HG03442 (cell line): ENCODE data around the gene TXNRD1.

ENCODE experiments used
- ATAC-seq: cut with Tn5 transposase; IDR thresholded peaks from one replicate; pipeline ENCODE4 v1.9.1; 2021; ENCODE audit warnings: mild to moderate bottlenecking, moderate library complexity; ENCODE audit not compliant: unreplicated experiment

The TXNRD1 gene

DNA sequence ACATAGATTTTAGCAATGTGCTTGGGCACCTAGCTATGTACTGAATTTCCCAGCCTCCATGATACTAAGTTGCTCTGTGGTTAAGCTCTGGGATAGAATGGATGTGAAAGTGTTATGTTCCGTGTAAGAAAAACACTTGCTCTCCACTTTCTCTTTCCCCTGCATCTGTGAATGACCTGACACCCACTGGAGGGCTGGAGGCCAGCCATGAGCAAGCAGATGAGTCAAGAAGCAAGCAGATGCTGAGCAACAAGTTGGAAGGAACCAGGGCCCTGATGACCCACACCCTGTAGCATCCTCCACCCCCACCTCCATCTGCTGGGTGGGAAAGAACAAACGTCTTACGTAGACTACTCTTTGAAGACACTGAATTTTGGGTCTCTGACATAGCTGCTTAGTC is 144.6 kb downstream of the TXNRD1 start:
- no peak for ATAC-seq

DNA sequence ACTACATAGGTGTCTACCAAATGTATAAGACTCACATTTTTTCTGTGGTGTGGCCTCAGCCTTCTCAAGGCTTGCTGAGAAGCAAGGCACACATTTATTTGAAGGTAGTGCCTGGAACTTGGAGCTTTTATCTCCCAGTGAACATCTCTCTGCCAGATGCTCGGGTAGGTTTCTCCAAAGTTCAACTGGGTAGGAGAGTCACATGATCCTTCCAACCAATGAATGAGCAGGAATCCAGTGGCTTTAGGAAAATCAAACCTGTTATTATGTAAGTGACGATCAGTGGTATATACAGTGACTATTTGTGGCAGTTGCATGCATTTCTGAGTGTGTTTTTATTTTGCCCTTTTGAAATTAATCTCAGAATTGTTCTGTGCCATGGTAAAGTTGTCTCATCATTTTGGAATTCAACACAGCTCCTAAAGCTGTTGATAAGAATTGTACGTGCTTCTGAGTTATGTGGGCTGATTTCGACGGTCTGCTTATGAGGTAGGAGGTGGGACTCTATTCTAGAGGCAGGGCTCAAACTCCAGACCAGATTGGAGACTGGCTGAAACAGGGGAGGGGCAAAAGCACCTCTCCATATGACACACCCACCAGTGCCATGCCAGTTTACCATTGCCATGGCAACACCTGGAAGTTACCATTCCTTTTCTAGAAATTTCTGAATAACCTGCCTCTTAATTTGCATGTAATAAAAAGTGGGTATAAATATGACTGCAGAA is 145.6 kb downstream of the TXNRD1 start:
- ATAC-seq = no peak

DNA sequence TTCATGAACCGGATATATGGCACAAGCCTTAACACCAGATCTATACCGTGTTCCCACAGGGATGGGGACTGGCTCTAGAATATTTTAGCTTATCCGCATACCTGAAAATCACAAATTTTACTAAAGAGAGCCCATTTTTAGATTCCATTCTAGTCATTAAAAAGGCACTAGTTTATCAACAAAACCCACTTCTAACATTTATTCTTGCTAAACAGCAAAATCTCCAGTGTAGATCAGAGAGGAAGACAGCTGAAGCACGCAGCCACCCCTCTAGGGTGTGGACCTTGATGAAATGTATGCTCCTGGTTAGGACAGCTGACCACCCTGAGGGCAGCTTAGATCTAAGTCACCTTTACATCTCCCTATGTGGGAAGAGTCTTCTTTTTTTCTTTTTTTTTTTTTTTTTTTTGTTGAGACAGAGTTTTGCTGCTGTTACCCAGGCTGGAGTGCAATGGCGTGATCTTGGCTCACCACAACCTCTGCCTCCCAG is 150.4 kb downstream of the TXNRD1 start:
- no peak for ATAC-seq

DNA sequence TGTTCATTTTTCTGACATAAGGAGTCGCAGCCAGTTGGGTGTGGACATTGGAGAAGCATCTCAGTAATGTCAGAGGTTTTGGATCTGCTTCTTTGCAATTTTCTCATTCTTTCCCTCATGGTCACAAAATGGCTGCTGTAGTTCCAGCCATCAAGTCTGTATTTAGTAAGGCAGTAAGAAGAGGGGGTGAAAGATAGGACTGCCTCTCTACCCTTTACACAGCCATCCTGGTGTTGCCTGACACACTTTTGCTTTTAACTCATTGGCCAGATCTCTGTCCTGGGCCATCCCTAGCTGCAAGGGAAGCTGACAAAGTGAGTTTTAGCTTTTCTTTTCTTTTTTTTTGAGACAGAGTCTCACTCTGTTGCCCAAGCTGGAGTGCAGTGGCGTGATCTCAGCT is 154.1 kb downstream of the TXNRD1 start:
- ATAC-seq = no peak

DNA sequence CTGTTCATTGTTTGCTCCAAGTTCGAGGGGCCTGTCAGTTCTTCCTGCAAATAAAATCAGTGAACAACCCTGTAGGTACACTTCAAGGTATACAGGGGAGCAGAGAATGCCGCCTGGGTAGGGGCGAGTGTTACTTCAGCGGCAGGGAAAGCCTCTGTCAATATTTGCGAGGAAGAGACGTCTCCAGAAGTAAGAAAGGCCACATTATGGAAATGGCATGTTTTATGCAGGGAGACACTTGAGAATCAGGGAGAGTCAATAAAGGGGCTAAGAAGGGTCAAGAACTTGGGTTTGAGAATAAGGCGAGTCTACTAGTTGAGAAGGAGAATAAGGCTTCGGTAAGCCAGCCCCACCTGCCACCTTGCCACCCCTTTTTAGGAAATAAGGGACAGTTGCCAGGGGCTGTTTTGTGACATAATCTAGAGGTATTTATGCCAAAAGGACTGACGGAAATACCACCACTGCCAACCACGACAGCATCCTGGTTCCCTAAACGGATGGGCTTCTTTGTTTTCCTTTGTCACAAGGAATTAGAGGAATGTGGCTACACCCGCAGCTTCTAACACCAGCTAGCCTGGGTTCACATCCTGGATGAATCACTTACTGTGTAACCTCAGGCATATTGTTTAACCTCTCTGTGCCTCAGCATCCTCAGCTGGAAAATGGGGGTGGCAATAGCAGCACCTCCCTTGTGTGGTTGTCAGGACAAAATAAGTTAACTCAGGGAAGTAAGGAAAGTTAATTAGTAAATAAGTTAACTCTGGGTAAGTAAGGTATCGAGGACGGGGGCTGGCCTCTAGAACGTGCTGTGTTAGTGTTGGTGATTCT is 155.7 kb downstream of the TXNRD1 start:
- no peak for ATAC-seq

DNA sequence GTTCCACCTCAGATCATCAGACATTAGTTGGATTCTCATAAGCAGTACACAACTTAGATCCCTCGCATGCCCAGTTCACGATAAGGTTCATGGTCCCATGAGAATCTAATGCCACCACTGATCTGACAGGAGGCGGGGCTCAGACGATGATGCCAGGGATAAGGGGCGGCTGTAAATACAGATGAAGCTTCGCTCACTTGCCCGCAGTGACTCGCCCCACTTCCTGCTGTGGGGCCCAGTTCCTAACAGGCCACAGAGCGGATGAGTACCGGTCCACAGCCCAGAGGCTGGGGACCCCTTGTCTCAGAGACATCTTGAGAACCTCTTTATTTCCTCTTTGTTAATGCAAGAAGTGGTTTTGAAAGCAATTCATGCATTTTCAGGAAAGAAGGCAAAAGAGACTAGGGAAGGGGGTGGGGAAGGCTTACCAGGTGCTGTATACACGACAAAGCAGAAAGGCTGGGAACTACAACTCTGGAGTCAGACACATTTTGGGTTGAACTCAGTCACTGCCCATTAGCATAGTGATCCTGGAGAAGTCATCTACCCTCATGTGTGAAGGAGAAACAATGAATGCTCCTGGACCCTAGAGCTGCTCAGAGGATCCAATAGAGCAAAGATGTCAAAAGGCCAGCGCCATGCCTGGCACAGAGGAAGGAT is 156.6 kb downstream of the TXNRD1 start:
- no peak for ATAC-seq

DNA sequence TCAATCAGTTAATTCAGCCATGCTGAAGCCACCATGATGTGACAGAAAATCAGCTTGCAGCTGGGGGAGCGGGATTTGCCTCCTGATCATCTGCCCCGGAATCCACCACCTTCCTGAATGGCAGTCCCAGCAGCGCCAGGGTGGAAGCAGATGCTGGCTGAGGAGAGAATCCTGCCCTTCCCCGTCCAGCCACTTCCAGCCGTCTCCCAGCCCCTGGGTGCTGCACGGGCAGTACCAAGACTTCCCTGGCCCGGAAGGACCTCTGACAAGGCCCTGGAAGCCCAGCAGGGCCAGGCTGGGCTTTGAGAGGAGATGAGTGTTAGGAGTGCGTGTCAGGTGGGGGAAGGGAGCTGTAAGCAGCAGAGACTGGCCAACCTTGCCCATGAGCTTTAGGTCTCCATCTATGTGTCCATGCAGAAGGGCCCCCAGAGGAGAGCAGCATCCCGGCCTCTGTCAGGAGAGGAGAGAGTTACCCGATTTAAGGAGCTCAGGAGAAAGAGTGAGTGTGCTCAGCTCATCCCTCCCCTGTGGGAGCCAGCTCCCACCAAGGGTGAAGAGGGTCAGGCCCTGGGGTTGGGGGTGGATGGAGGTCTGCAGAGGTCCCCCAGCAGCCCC is 157.2 kb downstream of the TXNRD1 start:
- ATAC-seq = no peak

DNA sequence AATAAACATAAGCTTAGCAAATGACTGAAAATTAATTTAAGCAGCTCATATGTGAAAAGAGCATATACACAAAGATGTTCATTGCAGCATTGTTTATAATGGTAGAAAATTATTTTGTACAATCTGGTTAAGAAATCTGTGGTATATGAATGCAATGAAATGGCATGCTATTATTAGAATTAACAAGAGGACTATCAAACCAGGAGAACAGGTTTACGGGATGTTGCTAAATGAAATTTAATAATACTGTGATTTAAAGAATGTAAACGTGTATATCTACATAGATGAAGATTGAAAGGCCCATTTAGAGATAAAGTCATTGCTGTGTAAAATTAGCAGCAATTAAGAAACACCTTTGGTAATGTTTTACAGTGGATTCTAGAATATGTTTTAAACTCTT is 158.5 kb downstream of the TXNRD1 start:
- ATAC-seq = no peak

DNA sequence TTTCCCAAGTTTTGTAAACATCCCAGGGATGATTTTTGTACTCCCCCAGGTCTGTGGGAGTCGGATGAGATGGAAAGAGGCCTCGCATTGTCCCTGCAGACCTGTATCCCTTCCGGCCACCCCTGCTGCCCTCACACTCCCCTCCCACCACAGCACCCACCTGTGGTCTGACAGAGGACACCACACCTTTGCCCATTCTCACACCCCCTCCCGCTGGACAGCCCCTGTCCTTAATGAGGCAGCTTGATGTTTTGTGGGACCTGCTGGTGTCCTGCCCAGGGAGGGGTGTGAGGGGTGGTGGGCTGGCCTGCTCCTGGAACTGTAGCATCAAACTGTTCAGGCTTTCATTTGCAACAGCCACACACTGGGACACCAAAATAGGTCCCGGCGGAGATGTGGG is 159.2 kb downstream of the TXNRD1 start:
- no peak for ATAC-seq

DNA sequence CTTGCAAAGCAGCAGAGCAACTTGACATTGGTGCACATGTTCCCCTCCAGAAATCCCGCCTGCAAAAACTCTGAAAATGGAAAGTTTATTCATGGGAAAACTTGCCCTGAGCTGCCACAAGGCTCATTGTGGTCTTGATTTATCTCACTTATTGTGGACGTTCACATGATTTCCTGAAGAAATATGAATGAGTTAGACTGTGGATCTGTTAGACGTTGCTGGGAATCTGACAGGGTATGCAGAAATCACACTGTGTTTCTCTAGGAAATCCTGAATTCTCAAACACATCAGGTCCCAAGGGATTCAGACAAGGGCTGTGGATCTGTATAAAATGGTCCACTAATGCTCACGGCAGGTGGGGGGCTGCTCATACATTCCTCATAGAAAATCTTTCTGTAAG is 160.2 kb downstream of the TXNRD1 start:
- ATAC-seq = no peak

DNA sequence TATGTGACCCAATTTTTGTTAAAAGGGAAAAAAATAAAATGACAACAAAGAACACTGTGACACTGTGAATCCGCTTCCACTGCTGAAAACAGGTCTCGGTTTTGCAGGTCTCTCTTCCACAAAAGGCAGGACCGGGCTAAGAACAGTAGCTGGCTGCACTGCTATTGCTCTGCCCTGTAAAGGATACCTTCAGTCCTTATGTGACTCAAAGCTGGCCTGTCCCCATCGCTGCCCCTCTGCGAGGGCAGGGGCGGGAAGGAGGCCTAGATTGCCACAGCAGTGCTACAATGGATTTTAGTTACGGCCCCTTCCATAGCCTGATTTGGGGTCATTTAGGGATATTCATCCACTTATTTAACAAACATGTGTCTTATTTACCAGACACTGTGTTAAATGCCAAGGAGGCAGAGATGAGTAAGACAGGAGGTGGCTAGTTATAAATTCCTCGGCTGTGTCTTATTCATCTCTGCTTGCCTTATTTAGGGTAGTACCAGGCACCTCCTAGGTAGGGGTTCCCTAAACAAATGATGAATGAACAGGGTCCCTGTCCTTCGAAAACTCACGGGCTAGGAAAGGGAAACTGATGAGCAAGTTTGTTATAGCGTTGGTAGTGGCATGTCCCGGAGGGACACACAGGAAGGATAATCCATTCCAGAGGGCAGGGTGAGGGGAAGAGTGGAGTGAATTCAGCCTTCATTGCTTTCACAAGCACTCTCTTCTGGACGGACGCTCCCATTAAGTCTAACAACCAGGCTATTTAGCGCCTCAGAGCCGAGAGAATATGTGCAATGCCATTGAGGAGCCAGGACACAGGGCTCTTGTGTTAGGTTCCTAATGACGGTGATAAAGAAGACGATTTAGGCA is 161.3 kb downstream of the TXNRD1 start:
- ATAC-seq = no peak

DNA sequence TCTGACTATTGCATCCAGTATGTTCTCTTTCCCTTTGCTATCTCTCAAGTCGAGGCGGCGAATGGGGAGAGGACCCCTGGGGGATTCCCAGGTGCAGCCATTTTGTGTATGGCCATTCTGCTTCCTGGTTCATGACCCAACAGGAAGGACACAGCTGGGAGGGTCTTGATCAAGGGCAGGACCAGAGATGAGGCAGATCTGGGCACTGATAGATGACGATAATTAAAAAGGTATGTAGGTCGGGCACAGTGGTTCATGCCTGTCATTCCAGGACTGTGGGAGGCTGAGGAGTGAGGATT is 161.9 kb downstream of the TXNRD1 start:
- no peak for ATAC-seq

DNA sequence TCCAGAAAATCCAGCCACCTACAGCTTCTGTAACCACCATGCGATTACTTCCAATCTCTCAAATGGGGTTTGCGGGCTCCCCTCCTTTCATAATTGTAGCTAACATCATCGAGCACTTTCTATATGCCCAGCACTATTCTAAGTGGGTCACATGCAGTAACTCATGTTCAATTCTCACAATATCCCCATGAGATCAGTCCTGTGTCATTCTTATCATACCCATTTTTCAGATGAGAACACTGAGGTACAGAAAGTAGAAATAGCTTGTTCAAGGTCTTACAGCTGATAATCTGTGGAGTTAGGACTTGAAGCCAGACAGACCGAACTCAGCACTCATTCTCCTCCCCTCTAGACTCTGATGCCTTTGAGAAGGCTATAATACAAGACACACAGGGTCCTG is 162.8 kb downstream of the TXNRD1 start:
- no peak for ATAC-seq

DNA sequence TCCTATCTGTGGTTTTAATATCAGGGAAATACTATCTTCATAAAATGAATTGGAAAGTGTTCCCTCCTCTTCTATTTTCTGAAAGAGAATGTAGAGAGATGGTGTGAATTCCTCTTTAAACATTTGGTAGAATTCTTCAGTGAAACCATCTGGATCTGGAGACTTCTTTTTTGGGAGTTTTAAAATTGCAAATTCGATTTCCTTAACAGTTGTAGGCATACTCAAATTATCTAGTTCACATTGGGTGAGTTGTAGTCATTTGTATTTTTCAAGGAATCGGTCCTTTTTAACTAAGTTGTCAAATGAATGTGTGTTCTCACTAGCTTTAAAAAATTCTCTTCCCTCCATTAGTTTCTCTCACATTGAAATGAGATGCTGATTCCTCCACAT is 165.8 kb downstream of the TXNRD1 start:
- no peak for ATAC-seq

DNA sequence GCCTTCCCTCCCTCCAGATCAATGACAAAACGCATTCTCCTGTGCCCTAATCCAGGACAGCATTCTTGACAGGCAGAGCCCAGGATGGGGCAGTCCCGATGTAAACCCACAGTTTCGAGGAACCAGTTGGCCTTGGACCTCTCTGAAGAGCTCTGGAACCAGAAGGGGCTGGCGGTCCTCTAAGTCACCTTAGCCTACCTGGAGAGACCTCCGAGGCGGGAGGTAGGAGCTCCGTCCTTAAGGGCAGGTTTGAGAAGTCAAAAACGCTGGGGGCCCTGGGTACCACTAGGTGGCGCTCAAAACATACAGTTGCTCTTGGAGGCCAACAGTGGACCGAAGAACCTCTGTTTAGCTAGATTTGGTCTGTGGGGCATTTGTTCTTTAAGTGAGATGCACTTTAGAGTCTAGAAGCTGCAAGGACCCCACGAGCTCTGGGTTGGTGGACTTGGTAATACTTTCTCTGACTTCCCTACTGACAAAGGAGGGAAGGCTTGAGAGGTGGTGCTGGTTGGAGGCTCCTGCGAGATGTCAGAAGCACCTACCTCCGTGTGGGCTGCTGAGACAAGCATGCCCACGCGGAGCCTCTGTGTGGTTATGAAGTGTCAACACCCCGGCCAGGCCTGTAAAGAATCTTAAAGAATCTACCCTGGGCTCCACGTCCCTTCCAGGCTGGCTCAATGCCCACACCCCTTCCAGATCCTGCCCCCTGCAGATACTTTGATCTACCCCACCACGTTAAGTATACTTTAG is 166.3 kb downstream of the TXNRD1 start:
- peak; percentile 77 for ATAC-seq

DNA sequence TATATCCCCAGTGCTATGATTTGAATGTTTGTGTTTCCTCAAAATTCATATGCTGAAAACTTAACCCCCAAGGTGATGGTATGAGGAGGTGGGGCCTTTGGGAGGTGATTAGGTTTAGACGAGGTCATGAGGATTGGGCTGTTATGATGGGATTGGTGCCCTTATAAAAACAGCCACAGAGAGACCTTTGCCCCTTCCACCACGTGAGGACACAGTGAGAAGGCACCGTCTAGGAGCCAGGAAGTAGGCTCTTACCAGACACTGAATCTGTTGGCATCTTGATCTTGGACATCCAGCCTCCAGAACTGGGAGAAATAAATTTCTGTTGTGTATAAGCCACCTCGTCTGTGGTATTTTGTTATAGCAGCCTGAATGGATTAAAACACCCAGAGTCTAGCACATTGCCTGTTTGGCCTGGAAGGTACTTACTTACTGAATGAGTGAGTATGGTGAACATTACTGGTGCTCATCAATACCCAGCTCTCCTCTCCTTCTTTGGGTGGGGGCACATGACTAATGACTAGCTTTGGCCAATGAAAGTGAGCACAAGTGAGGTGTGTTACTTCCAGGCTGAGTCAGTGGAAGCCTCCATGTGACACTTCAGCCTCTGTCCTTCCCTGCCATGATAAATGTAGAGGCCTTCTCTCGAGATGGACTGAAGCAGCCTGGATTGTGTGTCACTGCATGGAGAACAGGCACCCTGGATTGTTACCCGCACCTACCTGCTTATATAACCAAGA is 168.7 kb downstream of the TXNRD1 start:
- ATAC-seq = no peak

DNA sequence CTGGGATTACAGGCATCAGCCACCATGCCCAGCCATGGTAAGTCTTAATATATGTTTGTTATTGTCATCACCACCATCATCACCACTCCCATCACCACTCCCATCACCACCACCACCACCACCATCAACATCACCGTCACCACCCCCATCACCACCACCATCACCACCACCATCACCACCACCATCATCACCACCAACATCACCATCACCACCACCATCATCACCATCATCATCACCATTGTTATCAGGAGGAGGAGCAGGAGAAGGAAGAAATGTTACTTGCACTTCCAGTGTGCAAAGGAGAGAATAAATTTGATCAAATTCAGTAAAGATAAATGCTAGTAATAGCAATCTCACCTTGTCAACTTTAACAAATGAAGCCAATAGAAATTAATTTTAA is 169.9 kb downstream of the TXNRD1 start:
- no peak for ATAC-seq

DNA sequence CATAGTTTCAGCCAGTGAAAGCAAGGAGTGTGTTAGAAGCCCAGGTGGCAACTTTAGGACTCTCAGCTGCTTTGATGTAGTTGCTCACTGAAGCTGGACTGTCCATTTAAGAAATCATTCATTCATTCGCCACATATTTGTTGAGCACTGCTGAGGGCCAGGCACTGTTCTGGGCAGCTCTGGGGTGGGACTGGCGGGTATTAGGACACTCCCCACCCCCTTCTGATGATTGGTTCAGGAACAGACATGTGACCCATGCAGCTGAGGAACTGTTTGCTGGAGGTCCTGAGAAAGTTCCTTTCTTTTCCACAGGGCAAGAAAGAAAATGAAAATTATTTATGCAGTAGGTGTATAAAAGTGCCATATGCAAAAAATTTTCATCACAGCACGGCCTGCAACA is 170.9 kb downstream of the TXNRD1 start:
- ATAC-seq = no peak

DNA sequence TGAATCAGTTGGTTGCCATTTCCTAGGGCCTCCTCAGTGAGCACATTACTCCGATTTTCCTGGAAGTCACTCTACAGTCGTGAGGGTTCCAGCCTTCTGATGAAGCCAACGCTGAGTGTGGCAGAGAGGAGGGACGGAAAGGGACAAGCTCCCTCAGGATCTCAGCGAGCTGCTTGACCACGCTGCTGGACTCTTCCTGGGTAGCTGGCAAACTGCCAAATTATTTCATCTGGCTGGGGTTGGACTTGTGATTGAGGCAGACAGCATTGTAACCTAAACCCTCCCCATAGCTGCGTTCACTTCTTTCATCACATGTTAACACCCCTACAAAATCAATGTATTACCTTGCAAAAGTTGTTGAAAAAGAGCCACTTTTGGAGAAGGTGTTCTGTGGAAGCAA is 171.6 kb downstream of the TXNRD1 start:
- no peak for ATAC-seq
